ENCODE results near the gene YBEY. TPM values are rescaled to one million over a fixed set of nuclear protein-coding genes. Genes with fewer than 3 reads are reported as not detected.

YBEY gene
- total RNA-seq, 1 donor from 2014 or later, result 20.4 TPM

DNA sequence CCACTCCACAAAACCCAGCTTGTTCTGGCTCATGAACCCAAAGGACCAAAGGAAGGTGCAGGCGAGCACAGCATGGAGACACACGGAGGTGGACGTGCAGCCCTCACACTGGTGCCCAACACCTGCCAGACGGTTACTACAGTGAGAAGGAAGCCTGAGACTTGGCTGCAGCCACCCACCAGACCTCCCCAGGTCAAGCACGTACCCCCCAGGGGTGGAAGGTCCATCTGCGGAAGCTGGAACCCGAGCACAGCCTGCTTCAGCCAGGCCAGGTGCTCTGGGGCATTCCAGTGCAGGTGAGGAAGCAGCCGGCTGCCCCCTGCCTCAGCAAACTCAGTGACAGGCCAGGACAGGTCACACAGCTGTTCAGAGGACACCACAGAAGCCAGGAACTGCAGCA, 41.5 kb upstream of the YBEY start:
- ATAC-seq, result no peak
- intact Hi-C loops (cut with DNase I), result no loop called here

GRCh38 chr21:46245213-46245915, 40.8 kb upstream of the YBEY start:
- Histone ChIP-seq H3K27ac (no peak overlapping the region), H3K9me3 (no peaks in the 10 kb centered on the region), H3K4me1 (no peaks in the 10 kb centered on the region), H3K27me3 (ENCODE audit: low read depth) (no peaks in the 10 kb centered on the region), H3K4me3 (no peak overlapping the region), H3K36me3 (peaks cover 99% of the 10 kb centered on the region)
- DNase-seq (no peak), ATAC-seq (no peak)
- intact Hi-C loops (cut with DNase I), result no loop called here
- no peak for TF ChIP-seq CTCF (IDR thresholded peaks at IDR 0.05)

More for the DNA sequence above, 41.5 kb upstream of the YBEY start:
- H3K36me3 ChIP-seq, result peaks cover 99% of the 10 kb centered on the region
- TF ChIP-seq CTCF (IDR thresholded peaks at IDR 0.05), result no peak
- no peaks in the 10 kb centered on the region for H3K4me1 ChIP-seq
- no peaks in the 10 kb centered on the region for H3K27me3 ChIP-seq (ENCODE audit: low read depth)
- H3K4me3 ChIP-seq, result no peak overlapping the region
- H3K9me3 ChIP-seq, result no peaks in the 10 kb centered on the region
- DNase-seq, result no peak
- H3K27ac ChIP-seq, result no peak overlapping the region

- Histone ChIP-seq H3K4me3 (no peak overlapping the region), H3K9me3 (no peaks in the 10 kb centered on the region), H3K4me1 (no peaks in the 10 kb centered on the region), H3K27me3 (ENCODE audit: low read depth) (no peaks in the 10 kb centered on the region), H3K36me3 (peaks cover 99% of the 10 kb centered on the region), H3K27ac (no peak overlapping the region)
- no peak for ATAC-seq
- TF ChIP-seq CTCF (IDR thresholded peaks at IDR 0.05), result no peak
- intact Hi-C loops (cut with DNase I), result no loop called here
- DNase-seq, result no peak
Observed at GRCh38 chr21:46246345-46246744, 39.8 kb upstream of the YBEY start.

DNA sequence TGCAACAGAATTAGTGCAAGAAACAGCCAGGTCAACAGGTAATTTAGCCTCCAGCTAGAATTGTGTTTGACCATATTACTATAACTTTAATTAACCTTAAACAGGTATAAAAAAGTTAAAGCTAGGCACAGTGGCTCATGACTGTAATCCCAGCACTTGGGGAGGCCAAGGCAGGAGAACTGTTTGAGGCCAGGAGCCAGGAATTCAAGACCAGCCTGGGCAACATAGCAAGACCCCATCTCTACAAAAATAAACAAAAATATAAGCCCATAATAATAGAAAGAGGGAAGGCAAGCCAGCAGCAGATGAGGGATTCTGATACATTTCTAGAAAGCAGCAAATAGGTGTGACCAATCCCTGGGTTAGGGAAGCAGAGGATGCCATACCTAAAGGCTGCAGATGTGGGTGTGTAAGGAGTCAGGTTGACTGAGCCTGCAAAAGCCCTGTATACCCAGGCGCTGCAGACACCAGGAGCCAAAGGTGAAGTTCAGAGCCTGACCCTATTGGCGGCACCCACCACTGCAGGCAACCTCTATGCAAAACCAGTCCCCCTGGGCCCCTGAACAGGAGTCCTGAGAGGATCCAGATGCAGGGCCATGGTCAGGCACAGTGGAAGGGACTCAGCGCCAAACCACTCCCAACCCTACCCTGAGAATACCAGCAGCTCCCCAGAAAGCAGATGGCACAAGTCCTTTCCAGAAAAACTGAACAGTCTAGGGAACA, 38.3 kb upstream of the YBEY start:
- intact Hi-C loops (cut with DNase I), result no loop called here
- Histone ChIP-seq H3K9me3 (no peaks in the 10 kb centered on the region), H3K36me3 (peaks cover 99% of the 10 kb centered on the region), H3K27ac (no peak overlapping the region), H3K4me1 (no peaks in the 10 kb centered on the region), H3K27me3 (ENCODE audit: low read depth) (no peaks in the 10 kb centered on the region), H3K4me3 (no peak overlapping the region)
- DNase-seq (no peak), ATAC-seq (no peak)
- no peak for TF ChIP-seq CTCF (IDR thresholded peaks at IDR 0.05)

- Histone ChIP-seq H3K4me1 (no peaks in the 10 kb centered on the region), H3K27ac (no peak overlapping the region), H3K36me3 (peaks cover 99% of the 10 kb centered on the region), H3K4me3 (no peak overlapping the region), H3K9me3 (no peaks in the 10 kb centered on the region), H3K27me3 (ENCODE audit: low read depth) (no peaks in the 10 kb centered on the region)
- DNase-seq, result no peak
- no peak for TF ChIP-seq CTCF (IDR thresholded peaks at IDR 0.05)
- intact Hi-C loops (cut with DNase I), result no loop called here
- ATAC-seq, result no peak
Observed at GRCh38 chr21:46248422-46248782, 37.7 kb upstream of the YBEY start.

All from lower lobe of right lung (tissue), 2 donors.